T-helper 2 cell treated with Interferon-gamma antibody and Interleukin-4, amounts not matched to agents 5 μg/mL and 100 μg/mL, for 36 hours (primary cell): Measurements from ENCODE around the gene ABCD4.
A peak's percentile ranks its signal among the peaks of the same experiment; 100 is the strongest.
"Not testable (repeated sequence)": the region's sequence is repeated elsewhere in the genome, so short reads cannot be mapped to it uniquely, and the experiment has no call there.

Experiments used
- DNase-seq: peaks from one replicate; pipeline ENCODE4 v3.0.0; 2021; ENCODE audit warnings: low spot score
- H3K27ac Mint-ChIP-seq: one replicate; pipeline ENCODE4 v1.8.0; 2021; ENCODE audit warnings: mild to moderate bottlenecking, mixed read lengths
- H3K27me3 Mint-ChIP-seq: one replicate; pipeline ENCODE4 v1.8.0; 2021; ENCODE audit warnings: low read depth, mixed read lengths
- H3K36me3 Mint-ChIP-seq: one replicate; pipeline ENCODE4 v1.8.0; 2021; ENCODE audit warnings: low read depth, mixed read lengths
- H3K4me1 Mint-ChIP-seq: one replicate; pipeline ENCODE4 v1.8.0; 2021; ENCODE audit warnings: low read depth, mixed read lengths
- H3K4me3 Mint-ChIP-seq: one replicate; pipeline ENCODE4 v1.8.0; 2022; ENCODE audit warnings: mild to moderate bottlenecking, moderate library complexity, mixed read lengths
- H3K9me3 Mint-ChIP-seq: one replicate; pipeline ENCODE4 v1.8.0; 2021; ENCODE audit warnings: mixed read lengths

The ABCD4 gene

DNA sequence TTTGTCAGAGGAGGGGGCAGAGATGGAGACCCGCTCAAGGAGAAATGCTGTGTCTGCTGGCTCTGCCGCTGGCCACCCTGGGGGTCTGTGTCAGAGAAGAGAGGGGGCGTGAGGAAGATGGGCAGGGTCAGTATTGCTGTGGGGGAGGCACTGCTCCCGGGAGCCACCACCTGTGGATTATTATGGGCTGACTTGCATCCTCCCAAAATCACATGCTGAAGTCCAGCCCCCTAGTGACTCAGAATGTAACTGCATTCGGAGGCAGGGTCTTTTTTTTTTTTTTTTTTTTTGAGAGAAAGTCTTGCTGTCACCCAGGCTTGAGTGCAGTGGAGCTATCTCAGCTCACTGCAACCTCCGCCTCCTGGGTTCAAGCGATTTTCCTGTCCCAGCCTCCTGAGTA is 12.3 kb downstream of the ABCD4 start:
- Mint-ChIP-seq H3K4me3 (no peak overlapping the region), H3K36me3 (peaks cover 16% of the 10 kb centered on the region), H3K27me3 (no peaks in the 10 kb centered on the region), H3K4me1 (no peaks in the 10 kb centered on the region), H3K27ac (no peak overlapping the region), H3K9me3 (no peaks in the 10 kb centered on the region)
- DNase-seq = no peak

- Mint-ChIP-seq H3K27me3 (no peaks in the 10 kb centered on the region), H3K9me3 (no peaks in the 10 kb centered on the region), H3K36me3 (peaks cover 16% of the 10 kb centered on the region), H3K27ac (no peak overlapping the region), H3K4me1 (no peaks in the 10 kb centered on the region), H3K4me3 (no peak overlapping the region)
- DNase-seq = no peak
These were observed 12.9 kb downstream of the ABCD4 start for GRCh38 chr14:74289801-74290200.

- Mint-ChIP-seq H3K4me1 (no peaks in the 10 kb centered on the region), H3K27ac (no peak overlapping the region), H3K9me3 (no peaks in the 10 kb centered on the region), H3K27me3 (no peaks in the 10 kb centered on the region), H3K4me3 (no peak overlapping the region), H3K36me3 (peaks cover 19% of the 10 kb centered on the region)
- no peak for DNase-seq
These were observed 16.0 kb downstream of the ABCD4 start for GRCh38 chr14:74286736-74287135.

DNA sequence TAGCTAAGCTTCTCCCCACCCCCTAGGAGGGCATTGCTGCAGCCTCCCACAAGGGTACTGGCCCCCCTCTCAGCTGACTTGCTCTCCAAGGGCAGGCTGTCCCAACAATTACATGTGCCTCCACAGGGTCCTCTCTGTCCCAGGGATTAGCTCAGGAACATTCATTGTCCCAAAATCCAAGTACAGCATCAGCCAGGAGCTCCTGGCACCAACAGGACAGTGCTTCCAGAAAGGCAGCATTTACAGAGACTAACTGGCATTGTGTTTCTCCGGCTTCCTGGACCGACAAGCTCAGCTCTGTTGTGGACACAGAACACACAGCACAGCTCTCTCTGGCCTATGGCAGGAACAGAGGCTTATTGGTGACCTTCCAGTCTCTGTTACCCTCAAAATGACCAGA is 21.7 kb downstream of the ABCD4 start:
- H3K4me3 Mint-ChIP-seq = no peak overlapping the region
- no peaks in the 10 kb centered on the region for H3K4me1 Mint-ChIP-seq
- H3K9me3 Mint-ChIP-seq = peaks cover 6% of the 10 kb centered on the region
- no peak for DNase-seq
- no peaks in the 10 kb centered on the region for H3K27me3 Mint-ChIP-seq
- peaks cover 13% of the 10 kb centered on the region for H3K36me3 Mint-ChIP-seq
- H3K27ac Mint-ChIP-seq = no peak overlapping the region

- no peaks in the 10 kb centered on the region for H3K27me3 Mint-ChIP-seq
- DNase-seq = no peak
- H3K4me3 Mint-ChIP-seq = no peak overlapping the region
- H3K27ac Mint-ChIP-seq = no peak overlapping the region
- H3K36me3 Mint-ChIP-seq = peaks cover 8% of the 10 kb centered on the region
- peaks cover 6% of the 10 kb centered on the region for H3K9me3 Mint-ChIP-seq
- no peaks in the 10 kb centered on the region for H3K4me1 Mint-ChIP-seq
These were observed 24.7 kb downstream of the ABCD4 start for GRCh38 chr14:74278080-74278479.

DNA sequence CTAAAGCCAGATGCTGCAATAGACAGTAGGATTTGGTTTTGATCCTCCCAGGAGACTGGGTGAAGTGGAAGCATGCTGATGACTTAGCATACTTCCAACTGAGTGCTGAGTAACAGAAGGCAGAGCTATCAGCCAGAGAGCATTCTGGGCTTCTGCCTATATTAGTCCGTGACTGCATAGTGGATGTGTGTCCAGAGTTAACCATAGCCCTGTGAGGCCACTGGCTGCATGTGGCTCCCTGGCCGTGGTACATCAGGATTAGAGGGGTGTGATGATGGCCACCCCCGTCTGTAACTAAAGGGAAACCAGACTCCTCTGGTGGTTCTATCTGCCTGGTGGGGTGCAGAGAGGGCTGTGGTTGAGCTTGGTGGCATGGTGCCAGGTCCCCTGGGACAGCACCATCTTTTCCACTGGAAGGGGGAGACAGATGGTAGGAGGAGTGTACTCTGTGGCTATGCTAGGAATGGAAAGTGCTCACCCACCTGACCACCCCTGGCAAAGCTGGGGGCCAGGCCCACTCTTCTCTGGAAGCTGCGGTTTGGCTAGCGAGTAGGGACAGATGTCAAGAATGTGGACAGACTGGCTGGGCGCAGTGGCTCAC is 27.4 kb downstream of the ABCD4 start:
- Mint-ChIP-seq H3K36me3 (peaks cover 3% of the 10 kb centered on the region), H3K9me3 (peaks cover 6% of the 10 kb centered on the region), H3K4me3 (no peak overlapping the region), H3K27me3 (peaks cover 5% of the 10 kb centered on the region), H3K27ac (no peak overlapping the region), H3K4me1 (no peaks in the 10 kb centered on the region)
- DNase-seq = no peak

- no peaks in the 10 kb centered on the region for H3K9me3 Mint-ChIP-seq
- DNase-seq = no peak
- H3K4me1 Mint-ChIP-seq = no peaks in the 10 kb centered on the region
- peaks cover 10% of the 10 kb centered on the region for H3K27me3 Mint-ChIP-seq
- no peak overlapping the region for H3K27ac Mint-ChIP-seq
- H3K36me3 Mint-ChIP-seq = no peaks in the 10 kb centered on the region
- H3K4me3 Mint-ChIP-seq = no peak overlapping the region
These were observed 31.4 kb downstream of the ABCD4 start for GRCh38 chr14:74271365-74271764.

GRCh38 chr14:74270382-74271177 is 32.2 kb downstream of the ABCD4 start:
- not testable (repeated sequence) for DNase-seq, H3K4me3 Mint-ChIP-seq, H3K9me3 Mint-ChIP-seq, H3K36me3 Mint-ChIP-seq, H3K4me1 Mint-ChIP-seq, H3K27ac Mint-ChIP-seq
- H3K27me3 Mint-ChIP-seq = peaks cover 12% of the 10 kb centered on the region

DNA sequence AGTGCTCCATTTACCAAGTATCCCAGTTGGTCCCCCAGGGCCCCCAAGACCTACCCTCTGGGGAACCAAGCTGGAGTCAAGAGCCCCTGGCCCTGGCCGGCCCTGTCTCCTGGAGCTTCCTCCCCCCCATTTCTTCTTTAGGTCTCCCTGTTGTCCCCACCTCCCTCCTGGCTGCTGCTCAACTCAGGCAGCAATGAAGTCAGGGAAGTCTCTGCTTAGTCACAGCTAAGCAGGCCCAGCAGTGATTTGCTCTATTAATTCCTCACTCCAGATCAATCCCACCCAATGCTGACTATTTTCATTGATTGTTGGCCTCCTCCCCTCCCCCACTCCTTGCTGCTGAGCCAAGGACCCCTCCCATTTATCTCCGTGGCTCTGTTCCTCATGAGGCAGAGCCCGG is 35.1 kb downstream of the ABCD4 start:
- no peaks in the 10 kb centered on the region for H3K36me3 Mint-ChIP-seq
- no peak for DNase-seq
- H3K27me3 Mint-ChIP-seq = peaks cover 12% of the 10 kb centered on the region
- H3K27ac Mint-ChIP-seq = no peak overlapping the region
- no peaks in the 10 kb centered on the region for H3K4me1 Mint-ChIP-seq
- no peak overlapping the region for H3K4me3 Mint-ChIP-seq
- no peaks in the 10 kb centered on the region for H3K9me3 Mint-ChIP-seq

- peak overlapping the region; percentile 45 for H3K27ac Mint-ChIP-seq
- no peaks in the 10 kb centered on the region for H3K4me1 Mint-ChIP-seq
- DNase-seq = no peak
- no peaks in the 10 kb centered on the region for H3K9me3 Mint-ChIP-seq
- H3K4me3 Mint-ChIP-seq = no peak overlapping the region
- peaks cover 7% of the 10 kb centered on the region for H3K27me3 Mint-ChIP-seq
- no peaks in the 10 kb centered on the region for H3K36me3 Mint-ChIP-seq
These were observed 37.3 kb downstream of the ABCD4 start for GRCh38 chr14:74265301-74265965.

GRCh38 chr14:74263921-74264320 is 38.8 kb downstream of the ABCD4 start:
- H3K4me3 Mint-ChIP-seq = no peak overlapping the region
- no peak overlapping the region for H3K27ac Mint-ChIP-seq
- no peak for DNase-seq
- H3K9me3 Mint-ChIP-seq = no peaks in the 10 kb centered on the region
- peaks cover 16% of the 10 kb centered on the region for H3K27me3 Mint-ChIP-seq
- H3K4me1 Mint-ChIP-seq = no peaks in the 10 kb centered on the region
- H3K36me3 Mint-ChIP-seq = no peaks in the 10 kb centered on the region

DNA sequence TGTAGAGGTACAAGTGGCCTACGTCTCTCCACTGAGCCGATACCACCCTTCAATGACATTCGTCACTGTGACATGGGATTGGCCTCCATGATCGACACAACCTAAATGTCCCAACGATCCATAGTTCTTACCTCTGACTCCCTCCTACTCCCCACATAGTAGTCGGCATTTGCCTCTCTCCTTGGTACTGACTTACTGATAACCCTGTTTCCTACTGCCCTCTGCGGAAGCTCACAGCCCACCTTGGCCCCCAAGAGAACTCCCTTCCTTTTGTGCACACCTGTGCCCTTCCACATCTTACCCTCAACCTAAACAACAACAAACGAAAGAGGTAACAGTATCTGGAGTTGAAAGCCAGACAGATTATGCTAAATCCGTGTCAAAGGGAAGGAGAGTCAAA is 39.6 kb downstream of the ABCD4 start:
- no peak for DNase-seq
- Mint-ChIP-seq H3K4me1 (no peaks in the 10 kb centered on the region), H3K9me3 (no peaks in the 10 kb centered on the region), H3K4me3 (no peak overlapping the region), H3K36me3 (no peaks in the 10 kb centered on the region), H3K27ac (no peak overlapping the region), H3K27me3 (peaks cover 18% of the 10 kb centered on the region)

DNA sequence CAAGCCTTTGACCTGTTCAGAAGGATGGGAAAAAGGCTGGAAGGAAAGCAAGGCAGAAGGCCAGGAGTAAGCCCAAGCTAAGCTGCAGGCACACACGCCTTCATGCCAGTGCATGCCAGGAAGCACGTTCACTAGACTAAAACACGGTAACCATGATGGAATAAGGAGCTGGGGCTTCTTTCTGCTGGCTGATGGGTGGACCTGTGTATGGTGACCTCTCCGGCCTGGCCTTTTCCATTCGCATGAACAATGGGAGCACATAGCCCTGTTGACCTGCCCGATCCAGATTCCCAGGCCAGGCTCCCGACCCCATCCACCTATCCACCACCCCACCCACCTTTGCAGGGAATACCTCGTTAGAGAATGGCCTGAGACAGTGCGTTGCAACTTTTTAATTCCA is 40.7 kb downstream of the ABCD4 start:
- peaks cover 23% of the 10 kb centered on the region for H3K27me3 Mint-ChIP-seq
- no peaks in the 10 kb centered on the region for H3K36me3 Mint-ChIP-seq
- DNase-seq = no peak
- no peak overlapping the region for H3K4me3 Mint-ChIP-seq
- no peaks in the 10 kb centered on the region for H3K9me3 Mint-ChIP-seq
- H3K4me1 Mint-ChIP-seq = peaks cover 2% of the 10 kb centered on the region
- H3K27ac Mint-ChIP-seq = no peak overlapping the region

DNA sequence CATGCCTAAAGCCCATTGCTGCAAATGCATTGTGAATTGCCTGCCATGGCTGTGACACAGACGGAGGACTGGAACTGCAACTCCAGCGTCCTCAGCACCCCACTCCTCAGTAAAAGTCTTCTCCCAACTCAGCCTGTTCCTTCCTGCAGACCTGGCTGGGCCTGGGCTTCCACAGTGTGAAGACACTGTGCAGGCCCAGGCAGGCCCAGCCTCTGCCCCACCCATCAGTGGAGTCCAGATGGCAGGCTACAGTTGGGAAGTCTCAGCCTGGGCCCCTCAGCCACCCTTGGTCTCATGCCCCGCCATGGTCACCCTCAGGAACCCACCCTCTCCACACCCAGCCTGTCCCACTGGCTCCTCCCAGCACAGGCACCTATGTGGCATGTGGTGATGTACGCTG is 41.4 kb downstream of the ABCD4 start:
- no peak for DNase-seq
- no peaks in the 10 kb centered on the region for H3K9me3 Mint-ChIP-seq
- H3K4me3 Mint-ChIP-seq = no peak overlapping the region
- H3K36me3 Mint-ChIP-seq = no peaks in the 10 kb centered on the region
- peaks cover 5% of the 10 kb centered on the region for H3K4me1 Mint-ChIP-seq
- H3K27ac Mint-ChIP-seq = no peak overlapping the region
- H3K27me3 Mint-ChIP-seq = peaks cover 27% of the 10 kb centered on the region
